GM19025 (cell line): Measurements from ENCODE around the gene MDM4.
"Not testable (repeated sequence)": the region's sequence is repeated elsewhere in the genome, so short reads cannot be mapped to it uniquely, and the experiment has no call there.

Source experiments
- ATAC-seq: cut with Tn5 transposase; IDR thresholded peaks from one replicate; pipeline ENCODE4 v1.9.1; 2021; ENCODE audit warnings: mild to moderate bottlenecking, low read depth, moderate library complexity; ENCODE audit not compliant: unreplicated experiment

The MDM4 gene

GRCh38 chr1:204511366-204511765, 4.8 kb upstream of the MDM4 start:
- ATAC-seq: no peak

- no peak for ATAC-seq
Observed at GRCh38 chr1:204513117-204513716, 3.0 kb upstream of the MDM4 start.

- ATAC-seq: no peak
Observed at GRCh38 chr1:204514828-204515227, 1.4 kb upstream of the MDM4 start.

- not testable (repeated sequence) for ATAC-seq
Observed at GRCh38 chr1:204517382-204517781, 1.2 kb downstream of the MDM4 start.

- ATAC-seq: no peak
Observed at GRCh38 chr1:204520834-204521709, 4.9 kb downstream of the MDM4 start.

GRCh38 chr1:204521941-204522521, 5.8 kb downstream of the MDM4 start:
- ATAC-seq: not testable (repeated sequence)

GRCh38 chr1:204523605-204524215, 7.5 kb downstream of the MDM4 start:
- no peak for ATAC-seq

GRCh38 chr1:204524986-204525385, 8.8 kb downstream of the MDM4 start:
- ATAC-seq: peak; percentile 56

- ATAC-seq: no peak
Observed at GRCh38 chr1:204528241-204528640, 12.0 kb downstream of the MDM4 start.

GRCh38 chr1:204528677-204529076, 12.5 kb downstream of the MDM4 start:
- no peak for ATAC-seq

GRCh38 chr1:204529371-204529895, 13.2 kb downstream of the MDM4 start:
- ATAC-seq: no peak

- peak; percentile 87 for ATAC-seq
Observed at GRCh38 chr1:204530932-204531331, 14.7 kb downstream of the MDM4 start.

- ATAC-seq: no peak
Observed at GRCh38 chr1:204532832-204533231, 16.6 kb downstream of the MDM4 start.

- no peak for ATAC-seq
Observed at GRCh38 chr1:204541626-204542025, 25.4 kb downstream of the MDM4 start.

- no peak for ATAC-seq
Observed at GRCh38 chr1:204544321-204544720, 28.1 kb downstream of the MDM4 start.

- ATAC-seq: no peak
Observed at GRCh38 chr1:204545202-204545601, 29.0 kb downstream of the MDM4 start.

- ATAC-seq: no peak
Observed at GRCh38 chr1:204545881-204546280, 29.7 kb downstream of the MDM4 start.

GRCh38 chr1:204548265-204548664, 32.1 kb downstream of the MDM4 start:
- ATAC-seq: no peak

GRCh38 chr1:204549313-204549712, 33.1 kb downstream of the MDM4 start:
- no peak for ATAC-seq

- ATAC-seq: no peak
Observed at GRCh38 chr1:204550926-204551325, 34.7 kb downstream of the MDM4 start.
